Aorta (tissue), 5 donors: Measurements from ENCODE around the gene FBLN1. TPM values are rescaled to one million over a fixed set of nuclear protein-coding genes. Genes with fewer than 3 reads are reported as not detected.

Experiments
- ATAC-seq: fragments of 200-7000 bp; cut with Tn5 transposase; one replicate; pipeline ENCODE4 v1.9.1; 2022; ENCODE audit warnings: moderate library complexity; ENCODE audit not compliant: low FRiP score
- DNase-seq, 2 donors: peaks; one replicate each; pipeline ENCODE4 v3.0.0-alpha.2; 2020
- H3K27ac ChIP-seq, 2 donors: one replicate each; pipeline ENCODE4 v1.5.1; 2013; ENCODE audit warnings: low read length in 2 of 2, mild to moderate bottlenecking in 2 of 2, moderate library complexity in 2 of 2, control low read depth in 1 of 2, inconsistent platforms in 1 of 2, low read depth in 1 of 2
- H3K27me3 ChIP-seq, 2 donors: one replicate each; pipeline ENCODE4 v1.6.1; 2013; ENCODE audit warnings: control low read depth in 1 of 2, low read length in 1 of 2, mild to moderate bottlenecking in 1 of 2, moderate library complexity in 1 of 2; ENCODE audit not compliant: insufficient read depth in 2 of 2, control insufficient read depth in 1 of 2
- H3K36me3 ChIP-seq, 2 donors: one replicate each; pipeline ENCODE4 v1.6.1; 2013; ENCODE audit warnings: control low read depth in 1 of 2, low read length in 1 of 2, mild to moderate bottlenecking in 1 of 2; ENCODE audit not compliant: insufficient read depth in 2 of 2, control insufficient read depth in 1 of 2
- H3K4me1 ChIP-seq, 2 donors: one replicate each; pipeline ENCODE4 v1.6.1; 2013; ENCODE audit warnings: low read length in 2 of 2, control low read depth in 1 of 2, mild to moderate bottlenecking in 1 of 2, moderate library complexity in 1 of 2; ENCODE audit not compliant: insufficient read depth in 2 of 2, control insufficient read depth in 1 of 2
- H3K4me3 ChIP-seq, 2 donors: one replicate each; pipeline ENCODE4 v1.5.1; 2013; ENCODE audit warnings: low read length in 2 of 2, control low read depth in 1 of 2, mild to moderate bottlenecking in 1 of 2
- H3K9me3 ChIP-seq: one replicate; pipeline ENCODE4 v1.6.1; 2013; ENCODE audit warnings: mild to moderate bottlenecking, low read length; ENCODE audit not compliant: control insufficient read depth
- WGBS, 2 donors: extraction: QIAGEN DNeasy Blood & Tissue Kit; methylation state at CpG; one replicate each; pipeline ENCODE4 v1.1.7; 2013; 5-methylcytosine and 5-hydroxymethylcytosine counted together
- intact Hi-C, 2 donors: fragments of 100-400 bp; cut with DNase I; formaldehyde crosslinking; loops; one replicate each; pipeline versions ENCODE4 v1.14.2 to v1.15.0; 2022
- polyA plus RNA-seq, 2 donors: library from polyadenylated mRNA; stranded (reverse); fragments of 200-250 nt; gene quantifications; one replicate each; pipeline ENCODE4 v1.2.3, GENCODE V29; 2013
- total RNA-seq, 2 donors: library from RNA; stranded (reverse); fragmentation: NEBNext Ultra II Directional; extraction: Animal tissue kit (Norgen Biotek cat#: 25700); gene quantifications; one replicate each; pipeline ENCODE4 v1.2.1, GENCODE V29; 2021
- donor health status: healthy with polysubstance abuse.
- donor health status: Bipolar disorder and iron deficiency.
- donor health status: DM: no; HTN: no; CAD: no.
- donor health status: DM: no; HTN: no; CAD: no.
- donor health status: DM: yes; HTN: yes; CAD: no.

FBLN1 gene
- total and polyA plus RNA-seq, 4 donors = 48.1 to 1,512 (median 391) TPM

- no peaks in the 10 kb centered on the region for H3K9me3 ChIP-seq
- intact Hi-C loops = no loop called here
- ATAC-seq = no peak
- H3K36me3 ChIP-seq = no peaks in the 10 kb centered on the region
- H3K27ac ChIP-seq = no peak overlapping the region
- peak in 1 of 2 donors; percentile 13 for DNase-seq
- WGBS, 2 donors = 93 to 95% methylated on average over 2 of the region's 2 CpGs
- H3K4me1 ChIP-seq = no peaks in the 10 kb centered on the region
- no peak overlapping the region for H3K4me3 ChIP-seq
- H3K27me3 ChIP-seq = no peaks in the 10 kb centered on the region
Observed at GRCh38 chr22:45565171-45565570, 62.5 kb downstream of the FBLN1 start.

- intact Hi-C loops = no loop called here
- H3K9me3 ChIP-seq = no peaks in the 10 kb centered on the region
- no peak overlapping the region for H3K27ac ChIP-seq
- no peak overlapping the region for H3K4me3 ChIP-seq
- peak in 1 of 2 donors; percentile 9 for DNase-seq
- 81 to 88% methylated on average over 7 of the region's 7 CpGs for WGBS, 2 donors
- no peaks in the 10 kb centered on the region for H3K36me3 ChIP-seq
- no peaks in the 10 kb centered on the region for H3K27me3 ChIP-seq
- ATAC-seq = no peak
- no peaks in the 10 kb centered on the region for H3K4me1 ChIP-seq
Observed at GRCh38 chr22:45565973-45566372, 63.3 kb downstream of the FBLN1 start.

- no peaks in the 10 kb centered on the region for H3K4me1 ChIP-seq
- no peaks in the 10 kb centered on the region for H3K9me3 ChIP-seq
- no peak overlapping the region for H3K4me3 ChIP-seq
- H3K27me3 ChIP-seq = no peaks in the 10 kb centered on the region
- DNase-seq (no peak), ATAC-seq (no peak)
- no peak overlapping the region for H3K27ac ChIP-seq
- H3K36me3 ChIP-seq = no peaks in the 10 kb centered on the region
- intact Hi-C loops = no loop called here
Observed at GRCh38 chr22:45568213-45568612, 65.5 kb downstream of the FBLN1 start.

GRCh38 chr22:45571089-45571488 lies 68.4 kb downstream of the FBLN1 start:
- Histone ChIP-seq H3K9me3 (no peaks in the 10 kb centered on the region), H3K27me3 (peaks cover 0 to 2% of the 10 kb centered on the region in 2 donors), H3K4me1 (no peaks in the 10 kb centered on the region), H3K36me3 (no peaks in the 10 kb centered on the region), H3K27ac (no peak overlapping the region), H3K4me3 (no peak overlapping the region)
- intact Hi-C loops = loop anchor here in 1 of 2 donors (10.0 kb wide), 1 partner anchor 294 kb away; no protein-coding TSS in a partner anchor
- no peak for ATAC-seq
- no peak for DNase-seq

- WGBS, 2 donors = 97 to 99% methylated on average over 3 of the region's 3 CpGs
- Histone ChIP-seq H3K4me1 (no peaks in the 10 kb centered on the region), H3K36me3 (no peaks in the 10 kb centered on the region), H3K4me3 (no peak overlapping the region), H3K9me3 (no peaks in the 10 kb centered on the region), H3K27me3 (peaks cover 0 to 2% of the 10 kb centered on the region in 2 donors), H3K27ac (no peak overlapping the region)
- ATAC-seq (no peak), DNase-seq (peak; percentile 6 to 45)
- intact Hi-C loops = loop anchor here in 1 of 2 donors (10.0 kb wide), 1 partner anchor 292 kb away; no protein-coding TSS in a partner anchor
Observed at GRCh38 chr22:45572444-45572843, 69.8 kb downstream of the FBLN1 start.

GRCh38 chr22:45574069-45574703 lies 71.5 kb downstream of the FBLN1 start:
- Histone ChIP-seq H3K4me1 (no peaks in the 10 kb centered on the region), H3K27ac (no peak overlapping the region), H3K36me3 (no peaks in the 10 kb centered on the region), H3K27me3 (peaks cover 0 to 2% of the 10 kb centered on the region in 2 donors), H3K9me3 (no peaks in the 10 kb centered on the region), H3K4me3 (no peak overlapping the region)
- intact Hi-C loops = loop anchor here in 1 of 2 donors (10.0 kb wide), 1 partner anchor 291 kb away; no protein-coding TSS in a partner anchor
- 87 to 89% methylated on average over 23 of the region's 23 CpGs for WGBS, 2 donors
- DNase-seq = peak; percentile 34 to 70
- no peak for ATAC-seq

- Histone ChIP-seq H3K4me1 (no peaks in the 10 kb centered on the region), H3K27ac (no peak overlapping the region), H3K36me3 (no peaks in the 10 kb centered on the region), H3K9me3 (no peaks in the 10 kb centered on the region), H3K4me3 (no peak overlapping the region), H3K27me3 (peaks cover 0 to 2% of the 10 kb centered on the region in 2 donors)
- DNase-seq = peak; percentile 30 to 44
- WGBS, 2 donors = 84 to 86% methylated on average over 7 of the region's 7 CpGs
- no peak for ATAC-seq
- intact Hi-C loops = loop anchor here in 1 of 2 donors (5.0 to 10.0 kb wide), 2 partner anchors 72 to 290 kb away; no protein-coding TSS in a partner anchor
Observed at GRCh38 chr22:45575173-45575572, 72.5 kb downstream of the FBLN1 start.

- Histone ChIP-seq H3K27me3 (peaks cover 0 to 2% of the 10 kb centered on the region in 2 donors), H3K36me3 (no peaks in the 10 kb centered on the region), H3K4me3 (no peak overlapping the region), H3K9me3 (no peaks in the 10 kb centered on the region), H3K27ac (no peak overlapping the region), H3K4me1 (no peaks in the 10 kb centered on the region)
- ATAC-seq (no peak), DNase-seq (peak; percentile 44 to 76)
- intact Hi-C loops = loop anchor here in 1 of 2 donors (5.0 to 10.0 kb wide), 2 partner anchors 72 to 289 kb away; no protein-coding TSS in a partner anchor
- 58 to 71% methylated on average over 18 of the region's 18 CpGs for WGBS, 2 donors
Observed at GRCh38 chr22:45575607-45576272, 73.1 kb downstream of the FBLN1 start.

GRCh38 chr22:45576273-45576625 lies 73.6 kb downstream of the FBLN1 start:
- intact Hi-C loops = loop anchor here in 1 of 2 donors (5.0 to 10.0 kb wide), 2 partner anchors 71 to 289 kb away; no protein-coding TSS in a partner anchor
- WGBS, 2 donors = 94 to 96% methylated on average over 8 of the region's 8 CpGs
- Histone ChIP-seq H3K27ac (no peak overlapping the region), H3K4me1 (no peaks in the 10 kb centered on the region), H3K36me3 (no peaks in the 10 kb centered on the region), H3K9me3 (no peaks in the 10 kb centered on the region), H3K4me3 (no peak overlapping the region), H3K27me3 (peaks cover 0 to 2% of the 10 kb centered on the region in 2 donors)
- ATAC-seq (no peak), DNase-seq (peak; percentile 29 to 55)
